ENCODE measurements around the gene RPL27A. TPM values are rescaled to one million over a fixed set of nuclear protein-coding genes. Genes with fewer than 3 reads are reported as not detected.
A peak's percentile ranks its signal among the peaks of the same experiment; 100 is the strongest.

The RPL27A gene
- total RNA-seq = 749 and 766 TPM in 2 replicates

DNA sequence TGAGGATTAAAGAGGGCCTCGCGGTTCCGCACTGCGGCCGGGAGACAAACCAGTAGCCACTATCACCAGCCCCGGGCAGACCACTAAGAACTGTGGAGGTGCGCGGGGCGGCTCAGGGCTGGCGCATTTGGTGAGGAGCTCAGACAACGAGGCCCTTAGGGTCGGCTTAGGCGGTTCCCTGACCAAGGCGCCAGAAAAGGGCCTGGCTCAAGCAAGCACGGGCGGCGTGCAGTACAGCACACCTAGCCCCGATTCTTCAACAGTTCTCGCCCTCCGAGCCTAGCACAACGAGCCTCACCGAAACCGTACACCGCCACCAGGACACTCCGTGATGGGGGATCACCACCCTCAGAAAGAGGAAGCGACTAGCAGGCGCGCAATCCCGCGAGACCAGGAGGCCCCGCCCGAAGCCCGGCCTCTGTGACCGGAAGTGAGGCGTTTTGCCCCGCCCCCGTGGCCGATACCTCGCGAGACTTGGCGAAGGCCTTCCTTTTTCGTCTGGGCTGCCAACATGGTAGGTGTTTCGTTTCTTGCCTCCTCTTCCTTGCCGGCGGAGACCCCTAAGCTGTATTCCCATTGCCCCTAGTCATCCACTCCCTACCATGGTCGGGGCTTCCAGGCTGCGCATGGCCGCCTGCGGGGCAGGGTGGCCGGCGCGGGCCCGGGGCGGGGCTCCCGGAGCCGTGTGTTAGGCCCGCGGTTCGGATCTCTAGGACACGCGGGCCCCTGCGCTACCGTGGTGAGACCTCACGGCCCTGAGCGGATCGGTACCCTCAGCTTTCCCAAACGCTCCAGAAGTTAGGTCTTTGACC is at the start of gene RPL27A, which contains the start of gene TRIM66:
RPL27A (plus strand) TSS at position 490 of the 812 bp plus-strand sequence; CDS start at position 512, 22 bp downstream.
TRIM66 (minus strand) TSS at position 363 of the 812 bp plus-strand sequence. CDS start 10,391 bp downstream, outside the sequence.
- Mint-ChIP-seq H3K36me3 (ENCODE audit: low read depth) (peaks cover 70% of the 10 kb centered on the region), H3K4me1 (ENCODE audit: low read depth) (peaks cover 36% of the 10 kb centered on the region)
- peak; percentile 98 for DNase-seq (ENCODE audit: low spot score)

DNA sequence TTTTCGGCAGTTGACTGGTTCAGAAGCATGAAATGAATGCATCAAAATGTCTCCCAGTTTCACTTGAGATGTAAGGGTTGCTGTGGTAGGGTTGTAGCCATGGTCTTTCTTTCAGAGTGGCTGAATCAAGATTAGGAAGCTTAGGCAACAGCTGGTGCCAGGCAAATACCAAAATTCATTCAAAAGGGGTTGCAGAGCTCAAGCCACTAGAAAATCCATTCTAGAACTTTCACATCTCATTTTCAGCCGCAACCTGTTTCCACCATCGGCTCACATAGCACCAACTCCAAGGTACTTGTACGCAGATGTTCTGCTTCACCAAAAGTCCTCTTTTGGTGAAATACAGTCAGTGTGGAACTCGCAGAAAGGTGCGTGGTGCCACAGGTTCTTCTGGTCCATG is 48.1 kb upstream of the RPL27A start:
- H3K27me3 Mint-ChIP-seq (ENCODE audit: low read depth) = no peaks in the 10 kb centered on the region
- intact Hi-C loops (cut with micrococcal nuclease) = no loop called here
- DNase-seq (ENCODE audit: low spot score) = no peak
- peaks cover 22% of the 10 kb centered on the region for H3K36me3 Mint-ChIP-seq (ENCODE audit: low read depth)
- H3K4me1 Mint-ChIP-seq (ENCODE audit: low read depth) = no peaks in the 10 kb centered on the region
- H3K9me3 Mint-ChIP-seq = peaks cover 3% of the 10 kb centered on the region
- H3K4me3 Mint-ChIP-seq (ENCODE audit: low read depth) = no peak overlapping the region
- no peak overlapping the region for H3K27ac Mint-ChIP-seq

More for the DNA sequence above, at the start of gene RPL27A, which contains the start of gene TRIM66:
- Mint-ChIP-seq H3K27ac (peak within 1 kb of the TSS; percentile 92), H3K27me3 (ENCODE audit: low read depth) (no peaks in the 10 kb centered on the region), H3K4me3 (ENCODE audit: low read depth) (peak within 1 kb of the TSS; percentile 96), H3K9me3 (no peaks in the 10 kb centered on the region)
- intact Hi-C loops (cut with micrococcal nuclease) = loop anchor here (1.0 to 10.0 kb wide), 6 partner anchors 8 to 892 kb away; partner anchors contain the start of genes EIF3F, TMEM9B and WEE1

DNA sequence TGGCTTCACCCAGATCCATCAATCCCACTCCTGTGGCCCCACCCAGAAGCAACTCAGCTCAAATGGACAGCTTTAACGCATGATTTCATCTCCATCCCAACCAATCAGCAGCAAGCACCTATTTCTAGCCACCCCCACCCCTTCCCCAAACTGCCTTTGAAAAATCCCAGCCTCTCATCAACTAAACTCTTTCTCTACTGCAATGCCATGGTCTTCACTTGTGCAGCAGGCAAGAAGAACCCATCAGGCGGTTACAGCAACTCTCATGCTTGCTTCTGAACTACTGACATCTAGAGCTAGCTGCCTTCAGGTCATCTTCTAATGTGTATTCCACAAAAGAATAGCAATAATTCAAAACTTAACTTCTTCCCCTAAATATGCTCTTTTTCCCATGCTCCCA is 46.5 kb upstream of the RPL27A start:
- H3K27ac Mint-ChIP-seq = no peak overlapping the region
- H3K4me3 Mint-ChIP-seq (ENCODE audit: low read depth) = no peak overlapping the region
- no peaks in the 10 kb centered on the region for H3K27me3 Mint-ChIP-seq (ENCODE audit: low read depth)
- peaks cover 22% of the 10 kb centered on the region for H3K36me3 Mint-ChIP-seq (ENCODE audit: low read depth)
- intact Hi-C loops (cut with micrococcal nuclease) = no loop called here
- peaks cover 1% of the 10 kb centered on the region for H3K4me1 Mint-ChIP-seq (ENCODE audit: low read depth)
- DNase-seq (ENCODE audit: low spot score) = no peak
- peaks cover 3% of the 10 kb centered on the region for H3K9me3 Mint-ChIP-seq

DNA sequence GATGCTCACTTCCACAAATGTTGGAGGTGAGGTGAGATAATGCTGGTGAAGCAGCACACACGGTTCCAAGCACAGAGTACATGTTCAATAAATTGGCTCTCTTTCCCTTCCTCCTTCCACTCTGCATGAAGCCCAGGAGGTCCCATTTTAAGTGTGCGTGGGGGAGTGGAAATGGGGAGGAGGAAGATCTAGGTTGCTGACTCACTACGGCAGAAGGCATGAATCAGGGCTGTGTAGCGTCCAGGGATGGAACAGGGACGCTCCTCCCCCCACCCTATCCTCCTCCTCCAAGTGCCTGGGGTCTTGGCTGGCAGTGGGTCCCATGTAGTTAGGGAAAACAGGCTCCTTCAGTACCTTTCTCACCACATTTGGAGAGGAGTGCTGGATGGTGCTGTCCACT is 44.3 kb upstream of the RPL27A start:
- Mint-ChIP-seq H3K27me3 (ENCODE audit: low read depth) (no peaks in the 10 kb centered on the region), H3K4me1 (ENCODE audit: low read depth) (peaks cover 8% of the 10 kb centered on the region), H3K27ac (no peak overlapping the region), H3K4me3 (ENCODE audit: low read depth) (no peak overlapping the region), H3K36me3 (ENCODE audit: low read depth) (peaks cover 29% of the 10 kb centered on the region), H3K9me3 (peaks cover 3% of the 10 kb centered on the region)
- DNase-seq (ENCODE audit: low spot score) = no peak
- intact Hi-C loops (cut with micrococcal nuclease) = no loop called here

DNA sequence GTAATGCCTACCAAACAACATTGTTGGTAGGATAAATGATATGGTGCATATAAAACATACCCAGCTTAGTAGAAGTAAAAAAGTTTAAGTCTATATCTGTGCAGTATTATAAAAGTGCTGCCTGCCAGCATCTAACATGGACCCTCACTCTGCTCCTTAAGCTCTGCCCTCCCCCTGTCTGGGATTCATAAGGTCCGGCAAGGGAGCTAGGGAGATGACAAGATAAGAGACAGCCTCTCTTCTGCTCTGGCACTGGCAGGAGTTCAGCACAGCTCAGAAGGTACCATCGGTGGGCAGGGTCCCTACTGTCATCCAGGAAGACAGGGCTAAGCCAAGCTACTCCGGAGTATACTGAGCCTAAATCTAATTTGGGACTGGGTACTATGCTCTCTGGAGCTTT is 42.9 kb upstream of the RPL27A start:
- Mint-ChIP-seq H3K4me1 (ENCODE audit: low read depth) (peaks cover 8% of the 10 kb centered on the region), H3K27ac (no peak overlapping the region), H3K36me3 (ENCODE audit: low read depth) (peaks cover 29% of the 10 kb centered on the region), H3K27me3 (ENCODE audit: low read depth) (no peaks in the 10 kb centered on the region), H3K4me3 (ENCODE audit: low read depth) (no peak overlapping the region), H3K9me3 (peaks cover 3% of the 10 kb centered on the region)
- no peak for DNase-seq (ENCODE audit: low spot score)
- intact Hi-C loops (cut with micrococcal nuclease) = no loop called here

DNA sequence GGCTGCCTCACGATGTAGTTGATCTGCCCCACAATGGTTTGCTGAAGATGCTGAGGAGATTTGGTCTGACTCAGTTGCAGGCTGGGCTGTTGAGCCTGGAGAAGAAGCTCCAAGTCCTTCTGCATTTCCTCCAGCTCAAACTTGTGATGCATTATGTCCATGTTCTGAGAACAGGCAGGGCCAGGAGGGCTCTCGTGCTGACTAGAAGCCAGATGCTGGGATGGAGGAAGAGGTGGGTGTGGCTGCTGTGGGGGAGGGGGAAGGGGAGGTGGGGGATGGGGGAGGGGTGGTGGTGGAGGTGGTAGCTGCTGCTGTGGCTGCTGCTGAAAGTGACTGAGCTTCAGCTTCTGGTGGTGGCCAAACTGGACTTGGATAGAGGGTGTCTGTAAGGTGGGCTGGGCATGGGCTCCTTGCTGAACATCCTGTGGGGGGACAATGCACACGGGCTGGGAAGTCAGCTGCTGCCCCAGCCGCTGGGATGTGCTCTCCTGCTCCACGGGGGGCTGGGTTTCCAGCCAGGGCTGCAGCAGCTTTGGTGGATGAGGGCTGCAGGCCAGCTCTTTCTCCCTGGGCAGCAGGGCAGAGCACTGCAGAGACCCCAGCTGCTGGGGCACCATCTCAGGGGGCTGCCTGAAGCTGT is 42.2 kb upstream of the RPL27A start:
- intact Hi-C loops (cut with micrococcal nuclease) = no loop called here
- Mint-ChIP-seq H3K4me3 (ENCODE audit: low read depth) (no peak overlapping the region), H3K36me3 (ENCODE audit: low read depth) (peaks cover 29% of the 10 kb centered on the region), H3K4me1 (ENCODE audit: low read depth) (peaks cover 8% of the 10 kb centered on the region), H3K27me3 (ENCODE audit: low read depth) (no peaks in the 10 kb centered on the region), H3K9me3 (peaks cover 3% of the 10 kb centered on the region), H3K27ac (no peak overlapping the region)
- no peak for DNase-seq (ENCODE audit: low spot score)

DNA sequence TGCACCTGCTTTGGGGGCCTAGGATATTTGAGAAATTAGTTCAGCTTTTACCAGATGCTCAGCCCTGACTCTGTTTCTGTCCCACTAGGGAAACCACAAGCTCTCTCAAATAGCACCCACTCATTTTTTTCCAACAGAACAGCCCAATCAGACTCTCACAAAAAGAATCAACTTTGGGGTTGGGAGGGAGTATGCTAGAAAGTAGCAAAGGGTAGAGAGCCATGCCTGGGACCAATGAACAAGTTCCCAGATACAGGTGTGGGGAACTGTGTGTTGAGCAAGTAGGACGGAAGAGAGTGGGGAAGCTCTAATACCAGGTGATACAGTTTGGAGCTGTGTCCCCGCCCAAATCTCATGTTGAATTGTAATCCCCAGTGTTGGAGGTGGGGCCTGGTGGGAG is 41.3 kb upstream of the RPL27A start:
- Mint-ChIP-seq H3K27ac (no peak overlapping the region), H3K9me3 (peaks cover 3% of the 10 kb centered on the region), H3K36me3 (ENCODE audit: low read depth) (peaks cover 22% of the 10 kb centered on the region), H3K27me3 (ENCODE audit: low read depth) (no peaks in the 10 kb centered on the region), H3K4me1 (ENCODE audit: low read depth) (peaks cover 8% of the 10 kb centered on the region), H3K4me3 (ENCODE audit: low read depth) (no peak overlapping the region)
- intact Hi-C loops (cut with micrococcal nuclease) = no loop called here
- no peak for DNase-seq (ENCODE audit: low spot score)

DNA sequence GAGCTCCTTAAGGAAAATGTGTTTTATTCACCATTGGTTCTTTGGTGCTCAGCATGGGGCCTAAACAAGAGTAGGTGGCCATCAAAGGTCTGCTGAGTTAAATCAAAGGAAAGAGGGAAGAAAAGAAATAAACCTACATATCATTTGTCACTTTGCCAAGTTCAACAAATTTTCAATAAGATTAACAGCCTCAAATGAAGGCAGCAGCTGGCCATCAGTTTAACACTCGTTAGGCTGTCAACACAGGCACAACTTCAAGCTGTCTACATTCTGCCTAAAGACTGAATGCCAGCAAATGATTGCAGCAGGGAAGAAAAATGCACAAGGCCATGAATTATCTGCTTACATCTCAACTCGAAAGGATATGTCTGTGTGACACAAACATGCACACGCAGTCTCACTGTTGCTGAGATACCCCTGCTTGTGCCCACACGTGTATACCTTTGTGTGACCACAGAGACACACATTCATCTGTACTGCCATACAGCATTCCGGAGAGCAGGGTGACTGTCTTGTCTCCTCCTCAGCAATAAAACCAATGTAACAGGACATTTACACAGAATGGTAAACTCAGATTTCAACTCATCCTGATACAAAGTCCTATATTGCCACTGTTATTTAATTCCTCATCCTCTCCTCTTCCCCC is 40.3 kb upstream of the RPL27A start:
- no peak overlapping the region for H3K27ac Mint-ChIP-seq
- peaks cover 9% of the 10 kb centered on the region for H3K4me1 Mint-ChIP-seq (ENCODE audit: low read depth)
- no peak for DNase-seq (ENCODE audit: low spot score)
- no peaks in the 10 kb centered on the region for H3K9me3 Mint-ChIP-seq
- H3K4me3 Mint-ChIP-seq (ENCODE audit: low read depth) = no peak overlapping the region
- H3K36me3 Mint-ChIP-seq (ENCODE audit: low read depth) = peaks cover 19% of the 10 kb centered on the region
- H3K27me3 Mint-ChIP-seq (ENCODE audit: low read depth) = no peaks in the 10 kb centered on the region
- intact Hi-C loops (cut with micrococcal nuclease) = no loop called here

DNA sequence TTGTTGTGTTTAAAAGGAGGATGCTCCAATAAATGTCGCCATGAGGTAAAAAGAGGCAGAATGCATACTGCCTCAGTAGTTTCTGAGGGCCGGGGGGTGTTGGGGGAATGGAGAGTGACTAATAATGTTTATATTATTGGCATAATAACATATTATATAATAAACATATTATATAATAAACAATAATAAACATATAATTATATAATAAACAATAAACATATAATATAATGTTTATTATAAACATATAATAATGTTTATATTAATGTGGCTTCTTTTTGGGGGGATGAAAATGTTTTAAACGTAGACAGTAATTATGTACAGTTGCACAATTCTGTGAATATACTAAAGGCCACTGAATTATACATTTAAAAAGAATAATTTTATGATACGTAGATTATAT is 35.7 kb upstream of the RPL27A start:
- no peak for DNase-seq (ENCODE audit: low spot score)
- H3K36me3 Mint-ChIP-seq (ENCODE audit: low read depth) = peaks cover 12% of the 10 kb centered on the region
- no peaks in the 10 kb centered on the region for H3K9me3 Mint-ChIP-seq
- H3K4me3 Mint-ChIP-seq (ENCODE audit: low read depth) = no peak overlapping the region
- no peak overlapping the region for H3K27ac Mint-ChIP-seq
- intact Hi-C loops (cut with micrococcal nuclease) = no loop called here
- H3K27me3 Mint-ChIP-seq (ENCODE audit: low read depth) = no peaks in the 10 kb centered on the region
- peaks cover 5% of the 10 kb centered on the region for H3K4me1 Mint-ChIP-seq (ENCODE audit: low read depth)

DNA sequence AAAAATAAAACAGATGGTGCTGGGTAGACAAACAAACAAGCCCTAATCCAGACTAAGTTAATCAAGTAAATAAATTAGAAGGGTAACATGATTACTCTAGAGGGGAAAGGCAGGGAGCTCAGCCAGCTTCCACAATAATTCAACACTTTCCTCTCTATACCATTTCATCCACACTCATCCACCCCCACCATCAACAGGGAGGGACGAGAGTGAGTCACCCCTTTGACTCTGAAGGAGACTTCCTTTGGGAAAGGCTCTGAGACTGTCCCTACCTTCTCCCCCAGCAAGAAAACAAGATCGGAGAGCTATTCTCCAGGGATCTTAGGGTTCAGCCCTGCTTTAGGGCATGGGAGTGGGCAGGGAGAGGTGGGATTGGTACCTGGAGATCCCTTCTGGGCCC is 33.2 kb upstream of the RPL27A start:
- Mint-ChIP-seq H3K4me1 (ENCODE audit: low read depth) (peaks cover 10% of the 10 kb centered on the region), H3K4me3 (ENCODE audit: low read depth) (no peak overlapping the region), H3K36me3 (ENCODE audit: low read depth) (peaks cover 11% of the 10 kb centered on the region), H3K9me3 (no peaks in the 10 kb centered on the region), H3K27me3 (ENCODE audit: low read depth) (no peaks in the 10 kb centered on the region), H3K27ac (no peak overlapping the region)
- DNase-seq (ENCODE audit: low spot score) = no peak
- intact Hi-C loops (cut with micrococcal nuclease) = no loop called here

DNA sequence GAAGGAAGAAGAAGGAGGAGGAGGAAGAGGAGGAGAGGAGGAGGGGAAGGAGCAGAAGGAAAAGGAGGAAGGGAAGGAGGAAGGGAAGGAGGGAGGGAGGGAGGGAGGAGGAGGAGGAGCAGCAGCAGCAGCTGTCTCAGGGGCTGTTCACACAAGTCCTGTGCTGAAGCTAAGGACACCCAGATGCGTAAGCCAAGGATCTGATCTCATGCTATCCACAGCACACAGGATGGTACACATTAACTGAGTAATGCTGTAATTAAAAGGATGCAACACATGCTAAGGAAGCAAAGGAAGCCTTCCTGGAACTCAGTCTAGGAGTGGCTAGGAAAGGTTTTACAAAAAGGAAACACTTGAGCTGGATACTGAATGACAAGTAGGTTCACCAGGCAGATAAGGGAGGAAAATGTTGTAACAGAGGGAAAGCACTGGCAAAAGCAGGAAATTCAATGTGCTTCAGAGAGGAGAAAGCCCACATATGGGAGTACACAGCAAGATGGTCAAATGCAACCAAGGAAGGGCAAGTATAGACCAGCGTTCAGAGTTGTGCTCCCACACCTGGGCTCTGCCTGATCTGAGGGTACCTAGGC is 32.1 kb upstream of the RPL27A start:
- no peak overlapping the region for H3K4me3 Mint-ChIP-seq (ENCODE audit: low read depth)
- H3K27ac Mint-ChIP-seq = no peak overlapping the region
- peaks cover 13% of the 10 kb centered on the region for H3K36me3 Mint-ChIP-seq (ENCODE audit: low read depth)
- no peaks in the 10 kb centered on the region for H3K9me3 Mint-ChIP-seq
- peaks cover 11% of the 10 kb centered on the region for H3K4me1 Mint-ChIP-seq (ENCODE audit: low read depth)
- no peaks in the 10 kb centered on the region for H3K27me3 Mint-ChIP-seq (ENCODE audit: low read depth)
- intact Hi-C loops (cut with micrococcal nuclease) = no loop called here
- no peak for DNase-seq (ENCODE audit: low spot score)

DNA sequence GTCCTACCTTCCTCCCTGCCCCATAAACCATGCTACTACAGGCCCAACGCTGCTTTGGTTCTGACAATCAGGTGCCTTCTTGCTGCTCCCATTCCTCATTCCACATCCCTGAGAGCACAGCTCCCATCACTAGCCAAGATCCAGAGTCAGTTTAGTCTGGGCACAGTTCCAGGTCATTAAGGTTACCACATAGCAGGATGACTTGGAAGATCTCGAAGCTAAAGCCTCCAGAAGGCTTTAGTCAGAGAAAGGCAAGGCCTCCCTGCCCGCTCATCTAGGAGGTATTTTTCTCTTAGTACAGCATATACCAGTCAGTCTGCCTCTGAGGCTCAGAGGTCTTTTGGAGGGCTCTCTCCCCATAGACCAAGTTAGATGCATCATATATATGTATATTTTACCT is 30.5 kb upstream of the RPL27A start:
- Mint-ChIP-seq H3K36me3 (ENCODE audit: low read depth) (peaks cover 9% of the 10 kb centered on the region), H3K4me3 (ENCODE audit: low read depth) (no peak overlapping the region), H3K27ac (no peak overlapping the region), H3K27me3 (ENCODE audit: low read depth) (no peaks in the 10 kb centered on the region), H3K9me3 (no peaks in the 10 kb centered on the region), H3K4me1 (ENCODE audit: low read depth) (peaks cover 11% of the 10 kb centered on the region)
- intact Hi-C loops (cut with micrococcal nuclease) = no loop called here
- DNase-seq (ENCODE audit: low spot score) = no peak
